Pons (tissue), 1 donor: ENCODE measurements around the gene RPL10A.
A peak's percentile ranks its signal among the peaks of the same experiment; 100 is the strongest.

Source experiments
- DNase-seq: peaks from one replicate; pipeline ENCODE4 v3.0.0-alpha.2; 2016; ENCODE audit warnings: low spot score

RPL10A gene

DNA sequence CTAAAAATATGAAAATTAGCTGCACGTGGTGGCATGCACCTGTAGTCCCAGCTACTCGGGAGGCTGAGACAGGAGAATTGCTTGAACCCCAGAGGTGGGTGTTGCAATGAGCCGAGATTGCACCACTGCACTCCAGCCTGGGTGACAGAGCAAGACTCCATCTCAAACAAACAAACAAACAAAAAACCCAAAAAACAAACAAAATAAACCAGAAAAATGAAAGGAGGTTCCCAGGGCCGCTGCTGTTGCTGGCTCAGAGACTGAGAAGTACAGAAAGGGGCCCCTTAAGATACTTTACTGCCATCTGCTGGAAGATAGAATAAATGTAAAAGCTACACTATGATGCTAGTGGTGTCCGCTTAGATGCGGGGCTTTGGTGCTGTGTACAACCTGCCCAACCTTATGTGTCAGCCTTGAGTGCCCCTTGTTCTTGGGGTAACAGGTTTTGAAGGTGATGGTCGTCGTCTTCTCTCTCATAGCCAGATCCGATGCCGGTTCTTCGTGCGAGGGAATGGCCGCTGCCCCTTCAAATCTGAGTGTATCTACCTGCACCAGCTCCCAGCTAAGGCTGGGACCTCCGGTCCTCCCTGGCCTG lies 18.8 kb upstream of the RPL10A start:
- peak; percentile 87 for DNase-seq

DNA sequence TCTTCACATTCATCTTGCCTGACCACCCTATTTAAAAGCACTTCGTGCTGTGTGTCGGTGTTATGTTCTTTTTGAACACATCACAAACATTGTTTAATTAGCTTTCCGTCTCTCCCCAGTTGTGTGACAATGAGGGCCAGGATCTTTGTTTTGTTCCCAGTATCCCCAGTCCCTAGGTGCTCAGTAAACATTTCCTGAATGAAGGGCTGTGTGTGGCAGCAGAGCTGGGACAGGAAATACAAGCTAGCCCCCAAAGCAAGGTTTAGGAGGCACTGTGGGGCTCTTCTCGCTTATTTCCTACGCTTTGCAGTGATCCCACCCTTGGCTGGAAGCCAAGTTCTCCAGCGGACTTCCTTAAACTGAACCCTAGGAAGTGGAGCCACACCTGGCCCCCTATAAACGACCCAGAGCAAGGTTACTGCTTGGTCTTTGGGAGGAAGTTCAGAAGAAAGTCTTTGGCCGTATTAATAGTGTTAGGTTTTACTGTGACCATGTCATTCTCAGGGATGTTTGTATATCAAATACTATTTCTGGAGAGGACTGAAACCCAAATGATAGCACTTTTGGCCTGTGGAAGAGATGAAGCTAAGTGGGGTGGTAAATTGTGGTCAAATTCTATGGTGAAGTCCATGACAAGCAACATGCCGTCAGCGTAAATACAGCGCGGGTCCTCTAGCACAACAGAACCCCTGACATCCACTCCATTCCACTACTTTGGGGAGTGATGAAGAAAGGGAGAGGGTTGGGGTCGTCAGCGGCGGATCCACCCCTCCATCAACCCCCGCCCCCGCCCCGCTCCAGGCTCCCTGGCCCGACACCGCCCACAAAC lies 16.6 kb upstream of the RPL10A start:
- no peak for DNase-seq

DNA sequence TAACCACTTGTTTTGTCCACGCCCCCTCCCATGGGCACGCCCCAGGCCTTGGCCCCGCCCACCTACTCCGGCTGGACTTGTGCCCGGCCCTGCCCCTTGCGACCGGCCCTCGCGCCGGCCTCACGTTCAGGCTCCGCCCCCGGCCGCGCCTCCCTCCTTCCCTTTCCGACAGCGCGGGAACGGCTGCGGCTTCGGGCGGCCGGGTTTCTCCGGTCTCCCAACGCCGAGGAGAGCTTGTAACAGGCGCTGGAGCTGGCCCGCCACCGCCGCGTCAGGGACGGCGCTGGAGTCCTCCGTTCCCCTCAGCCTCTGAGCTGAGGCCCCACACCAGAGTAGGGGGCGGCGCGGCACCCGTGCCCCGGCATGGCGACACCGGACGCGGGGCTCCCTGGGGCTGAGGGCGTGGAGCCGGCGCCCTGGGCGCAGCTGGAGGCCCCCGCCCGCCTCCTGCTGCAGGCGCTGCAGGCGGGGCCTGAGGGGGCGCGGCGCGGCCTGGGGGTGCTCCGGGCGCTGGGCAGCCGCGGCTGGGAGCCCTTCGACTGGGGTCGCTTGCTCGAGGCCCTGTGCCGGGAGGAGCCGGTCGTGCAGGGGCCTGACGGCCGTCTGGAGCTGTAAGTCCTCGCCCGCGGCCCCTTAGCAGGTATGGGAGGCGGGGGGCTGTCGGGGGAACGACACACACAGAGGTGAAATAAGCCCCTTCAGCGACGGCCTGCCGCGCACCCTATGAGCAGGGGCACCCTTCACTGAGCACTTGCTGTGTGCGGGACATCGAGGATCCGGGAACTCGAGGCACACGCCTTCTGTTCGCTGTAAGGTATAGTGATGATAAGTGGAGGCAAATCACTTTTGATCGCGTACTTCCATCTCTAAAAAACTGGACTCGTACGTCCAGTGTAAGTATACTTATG lies 15.8 kb upstream of the RPL10A start, which contains the start of gene FANCE:
Gene FANCE (plus strand): TSS at position 156 of the 908 bp plus-strand sequence. CDS start 208 bp downstream, at position 364.
- DNase-seq: peak; percentile 87

DNA sequence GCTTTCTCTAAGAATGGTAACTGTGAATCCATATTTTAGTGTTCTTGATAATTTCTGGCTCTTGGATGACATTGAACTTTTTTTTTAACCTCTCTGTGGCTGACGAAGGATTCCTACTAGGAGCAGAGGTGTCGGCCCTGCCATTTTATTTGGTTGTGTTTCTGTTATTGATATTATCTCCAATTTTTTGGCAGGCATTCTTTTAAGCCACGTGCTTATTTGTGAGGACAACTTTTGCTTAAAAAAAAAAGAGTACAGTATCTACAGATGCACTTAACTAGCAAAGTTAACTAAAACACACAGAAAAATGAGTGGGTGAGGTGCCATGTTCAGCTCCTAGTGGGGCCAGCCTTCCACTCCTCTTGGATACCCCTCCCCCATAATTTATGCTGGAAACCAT lies 15.0 kb upstream of the RPL10A start:
- no peak for DNase-seq

DNA sequence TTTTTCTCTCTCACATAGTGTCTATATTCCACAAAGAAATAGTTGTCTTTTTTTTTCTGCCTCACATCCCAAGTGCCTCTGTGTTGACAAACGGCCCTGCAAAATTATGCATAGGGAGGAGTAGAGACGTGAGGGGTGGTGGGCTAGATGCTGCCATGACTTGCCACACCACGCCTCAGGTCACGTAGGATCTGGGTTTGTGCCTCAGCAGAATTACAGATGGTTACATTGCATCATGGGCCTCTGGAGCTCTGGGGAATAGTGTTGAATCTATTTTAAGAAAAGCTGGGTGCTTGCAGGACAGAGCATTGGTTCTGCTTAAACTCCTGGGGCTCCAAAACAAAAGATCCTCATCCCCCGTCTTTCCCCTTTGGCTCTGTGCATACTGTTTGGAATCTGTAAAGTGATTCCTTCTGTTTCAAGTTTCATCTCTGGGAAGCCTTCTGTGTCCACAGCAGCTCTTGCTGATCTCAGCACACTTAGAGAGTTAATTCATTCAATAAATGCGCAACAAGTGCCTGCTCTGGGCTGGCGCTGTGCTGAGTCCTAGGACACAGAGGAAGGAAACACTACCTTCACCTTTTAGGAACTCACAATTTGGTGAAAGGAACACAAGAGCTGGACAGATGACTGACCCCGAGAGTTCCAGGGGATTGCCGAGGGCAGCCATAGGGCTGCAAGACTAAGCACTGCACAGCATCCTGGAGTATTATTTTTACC lies 13.7 kb upstream of the RPL10A start:
- DNase-seq: no peak

DNA sequence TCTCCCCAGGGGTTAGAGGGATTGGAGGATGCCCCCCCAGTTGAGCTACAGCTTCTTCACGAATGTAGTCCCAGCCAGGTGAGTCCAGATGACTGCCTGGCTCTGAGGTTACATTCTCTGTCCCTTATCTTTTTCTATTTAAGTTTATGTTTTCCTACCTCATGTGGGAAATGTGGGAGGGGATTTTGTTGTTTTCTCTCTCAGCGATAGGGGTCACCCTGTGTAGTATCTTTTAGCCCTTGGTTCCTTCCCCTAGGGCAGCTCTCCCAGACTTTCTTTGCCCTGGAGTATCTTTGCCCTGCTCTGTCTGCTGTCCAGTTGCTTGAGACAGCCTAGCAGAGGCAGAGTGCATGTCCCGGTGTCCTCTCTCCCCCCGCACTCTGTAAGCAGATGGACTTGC lies 10.3 kb upstream of the RPL10A start:
- no peak for DNase-seq

DNA sequence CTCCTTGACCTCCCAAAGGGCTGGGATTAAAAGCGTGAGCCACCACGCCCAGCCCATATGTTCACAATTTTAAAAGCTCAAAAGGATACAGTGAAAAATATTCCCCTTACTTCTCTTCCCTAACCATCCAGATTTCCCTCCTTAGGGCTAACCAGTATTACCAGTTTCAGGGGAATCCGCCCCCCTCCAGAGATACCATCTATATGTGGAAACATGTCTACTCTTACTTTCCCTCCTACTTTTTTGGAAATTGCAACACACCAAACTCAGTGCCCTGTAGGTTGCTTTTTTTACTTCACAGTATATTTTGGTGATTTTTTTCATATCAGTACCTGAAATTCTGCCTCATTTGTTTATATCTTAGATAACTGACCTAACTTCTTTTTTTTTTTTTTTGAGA lies 6.9 kb upstream of the RPL10A start:
- no peak for DNase-seq

DNA sequence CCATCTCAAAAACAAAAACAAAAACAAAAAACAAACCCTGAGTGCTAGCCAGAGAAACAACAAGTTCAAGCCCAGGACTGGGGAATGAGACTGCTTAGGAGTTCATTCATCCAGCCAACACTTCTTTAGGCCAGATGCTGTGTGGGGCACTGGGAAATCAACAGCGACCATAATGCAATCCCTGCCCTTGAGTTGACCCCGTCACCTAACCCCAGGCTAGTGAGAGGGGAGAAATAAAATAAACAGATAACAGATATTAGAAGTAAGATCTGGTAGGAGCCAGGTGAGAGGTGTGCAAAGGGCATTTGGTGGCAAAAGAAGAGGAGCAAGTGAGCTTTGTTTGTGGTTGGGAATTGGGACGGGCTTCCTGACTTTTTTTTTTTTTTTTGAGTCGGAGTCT lies 4.9 kb upstream of the RPL10A start:
- DNase-seq: no peak

DNA sequence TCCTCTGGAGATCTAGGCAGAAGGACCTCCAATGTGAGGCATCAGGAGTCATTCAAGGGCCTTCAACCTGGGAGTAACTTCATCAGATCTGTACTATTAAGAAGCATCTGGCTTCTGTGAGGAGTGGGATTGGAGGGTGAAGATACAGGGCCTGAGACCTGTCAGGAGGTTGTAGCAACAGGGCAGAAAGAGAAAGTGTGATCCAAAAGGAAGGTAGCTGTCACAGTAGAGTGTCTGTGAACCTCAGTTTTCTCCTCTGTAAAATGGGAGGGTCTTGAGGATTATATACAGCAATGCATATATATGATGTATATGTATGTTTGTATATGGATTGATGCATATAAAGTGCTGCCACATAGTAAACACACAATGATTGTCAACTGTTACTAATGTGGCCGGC lies 2.6 kb upstream of the RPL10A start:
- no peak for DNase-seq

DNA sequence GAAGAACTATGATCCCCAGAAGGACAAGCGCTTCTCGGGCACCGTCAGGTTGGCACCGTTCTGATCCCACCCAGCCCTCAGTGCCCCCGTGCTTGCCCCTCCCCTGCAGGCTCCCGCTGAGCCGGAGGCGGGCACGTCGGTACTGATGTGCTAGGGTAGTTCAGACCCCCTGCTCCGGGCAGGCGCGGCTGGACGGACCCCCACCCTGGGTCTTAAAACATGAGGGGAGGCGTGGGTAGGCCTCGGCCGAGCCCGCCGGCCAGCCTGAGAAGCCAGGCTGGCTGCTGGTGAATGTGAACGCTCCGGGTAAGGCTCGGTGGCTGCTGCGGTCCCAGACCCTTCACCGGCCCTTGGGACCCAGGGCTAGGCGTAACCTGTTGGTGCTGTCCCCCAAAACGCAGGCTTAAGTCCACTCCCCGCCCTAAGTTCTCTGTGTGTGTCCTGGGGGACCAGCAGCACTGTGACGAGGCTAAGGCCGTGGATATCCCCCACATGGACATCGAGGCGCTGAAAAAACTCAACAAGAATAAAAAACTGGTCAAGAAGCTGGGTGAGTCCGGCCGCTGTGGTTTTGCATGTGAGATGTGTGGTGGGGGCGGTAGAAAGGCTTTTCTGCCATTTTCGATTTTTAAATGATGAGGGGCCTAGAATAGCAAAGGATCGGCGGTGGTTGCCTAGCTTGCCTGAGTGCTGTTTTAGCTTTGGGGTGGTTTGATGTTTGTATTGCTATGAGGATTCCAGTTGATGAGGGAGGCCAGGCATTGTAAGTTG lies 964 bp downstream of the RPL10A start:
- no peak for DNase-seq

DNA sequence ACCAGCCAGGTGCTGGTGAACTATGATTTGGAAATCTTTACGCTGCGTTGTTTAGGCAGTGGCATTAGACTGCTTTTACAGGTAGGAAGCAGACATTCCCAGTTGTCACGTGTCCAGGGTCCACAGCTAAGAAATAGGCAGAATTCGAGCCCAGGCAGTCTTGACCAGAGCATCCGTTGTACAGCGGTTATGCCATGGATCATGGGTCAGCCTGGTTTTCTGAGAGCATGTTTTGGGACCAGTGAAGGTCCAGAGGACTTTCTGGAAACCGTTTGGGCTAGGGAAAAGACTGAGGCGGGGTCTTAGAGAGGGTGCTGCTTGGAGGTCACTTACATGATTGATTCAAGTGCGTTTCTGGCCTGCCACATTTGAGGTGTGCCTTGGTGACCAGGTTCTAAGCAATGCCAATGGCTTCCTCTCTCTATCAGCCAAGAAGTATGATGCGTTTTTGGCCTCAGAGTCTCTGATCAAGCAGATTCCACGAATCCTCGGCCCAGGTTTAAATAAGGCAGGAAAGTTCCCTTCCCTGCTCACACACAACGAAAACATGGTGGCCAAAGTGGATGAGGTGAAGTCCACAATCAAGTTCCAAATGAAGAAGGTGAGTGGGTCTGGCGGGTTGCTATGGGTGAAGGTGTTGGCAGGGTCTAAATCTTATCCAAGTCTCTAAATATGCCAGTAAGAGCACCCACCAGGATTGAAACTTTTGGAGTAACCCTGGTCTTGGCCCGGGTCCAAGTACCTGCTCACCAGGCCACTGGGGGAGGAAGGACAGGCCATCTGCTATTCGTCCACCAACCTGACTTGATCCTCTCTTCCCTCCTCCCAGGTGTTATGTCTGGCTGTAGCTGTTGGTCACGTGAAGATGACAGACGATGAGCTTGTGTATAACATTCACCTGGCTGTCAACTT lies 1.8 kb downstream of the RPL10A start:
- DNase-seq: no peak

DNA sequence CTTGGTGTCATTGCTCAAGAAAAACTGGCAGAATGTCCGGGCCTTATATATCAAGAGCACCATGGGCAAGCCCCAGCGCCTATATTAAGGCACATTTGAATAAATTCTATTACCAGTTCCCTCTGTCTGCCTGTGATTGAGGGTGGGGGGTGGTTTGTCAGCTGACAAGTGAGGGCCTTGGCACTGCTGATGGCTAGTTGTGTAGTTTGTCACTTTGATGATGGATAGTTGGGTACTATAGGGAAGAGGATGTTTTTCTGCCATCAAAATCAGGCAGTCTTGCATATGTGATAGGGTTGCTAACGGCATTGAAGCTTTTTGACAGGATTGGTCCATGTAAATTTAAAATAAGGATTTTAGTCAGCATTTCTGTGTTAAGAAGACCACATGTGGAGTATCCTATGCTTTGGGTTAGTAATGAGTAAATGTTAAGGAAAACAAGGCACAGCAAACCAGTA lies 2.5 kb downstream of the RPL10A start:
- no peak for DNase-seq

DNA sequence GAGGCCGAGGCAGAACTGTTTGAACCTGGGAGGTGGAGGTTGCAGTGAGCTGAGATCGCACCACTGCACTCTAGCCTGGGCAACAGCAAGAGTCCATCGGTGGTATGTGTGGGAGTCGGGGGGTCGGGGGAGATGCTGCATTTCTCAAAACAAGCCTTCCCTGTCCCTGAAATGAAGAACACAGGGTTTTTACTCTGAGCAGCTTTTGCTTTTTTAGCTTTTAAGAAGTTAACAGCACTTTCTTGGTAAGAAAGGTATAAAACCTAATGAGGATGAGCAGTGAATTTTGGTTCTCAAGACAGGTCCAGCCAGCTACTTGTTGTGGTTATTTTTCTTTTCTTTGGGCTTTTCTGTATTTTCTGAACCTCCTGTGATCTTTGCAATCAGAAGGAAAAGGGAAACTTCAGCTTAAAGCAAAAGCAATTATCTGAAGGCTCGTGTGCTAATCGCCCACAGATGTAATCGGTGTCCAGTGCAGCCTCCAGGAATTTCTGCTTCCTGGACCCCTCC lies 3.7 kb downstream of the RPL10A start:
- DNase-seq: no peak

DNA sequence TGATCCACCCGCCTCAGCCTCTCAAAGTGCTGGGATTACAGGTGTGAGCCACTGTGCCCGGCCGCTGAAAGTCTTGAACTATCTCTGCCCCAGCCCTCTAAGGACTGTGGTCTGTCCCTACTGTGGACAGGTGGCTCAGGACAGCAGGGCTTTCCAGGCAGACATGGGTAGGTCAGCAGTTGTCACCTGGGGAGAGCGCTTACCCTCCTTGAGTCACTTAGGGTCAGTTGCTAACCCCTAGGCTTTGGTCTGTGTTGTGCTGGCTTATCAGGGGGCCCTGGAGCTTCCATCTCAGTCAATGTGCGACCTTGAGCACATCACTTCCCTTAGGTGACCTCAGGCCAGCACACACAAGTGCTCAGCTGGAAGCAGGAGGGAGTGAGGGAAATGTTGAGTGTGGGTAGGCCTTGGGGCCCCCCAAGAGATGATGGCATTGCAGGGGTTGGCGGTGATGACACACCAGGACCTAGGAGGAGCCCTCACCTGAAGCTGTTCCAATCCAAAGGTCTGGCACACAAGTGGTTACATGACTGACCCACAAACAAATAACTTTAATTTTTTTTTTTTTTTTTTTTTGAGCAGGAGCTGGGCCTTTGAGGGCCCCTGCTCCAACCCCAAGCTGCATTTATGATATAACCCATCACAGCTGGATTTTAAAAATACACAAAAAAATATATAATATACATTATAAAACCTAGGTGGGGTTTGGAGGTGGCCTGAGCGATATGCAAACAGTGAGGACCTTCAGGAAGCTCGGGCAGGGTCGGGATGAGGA lies 5.1 kb downstream of the RPL10A start:
- no peak for DNase-seq

DNA sequence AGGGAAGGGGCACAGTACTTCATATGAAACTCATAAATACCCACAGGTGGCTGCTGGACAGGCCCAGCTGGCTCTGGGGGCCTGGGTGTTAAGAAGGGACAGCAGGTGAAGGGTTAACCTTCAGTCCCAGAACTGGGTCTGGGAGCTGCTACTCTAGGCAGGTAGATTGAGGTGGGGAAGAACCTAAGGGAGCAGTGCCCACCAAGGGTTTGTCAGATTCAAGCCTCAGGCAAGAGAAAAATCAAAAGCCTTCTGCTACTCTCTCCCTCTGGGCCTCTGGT lies 5.6 kb downstream of the RPL10A start:
- DNase-seq: no peak

DNA sequence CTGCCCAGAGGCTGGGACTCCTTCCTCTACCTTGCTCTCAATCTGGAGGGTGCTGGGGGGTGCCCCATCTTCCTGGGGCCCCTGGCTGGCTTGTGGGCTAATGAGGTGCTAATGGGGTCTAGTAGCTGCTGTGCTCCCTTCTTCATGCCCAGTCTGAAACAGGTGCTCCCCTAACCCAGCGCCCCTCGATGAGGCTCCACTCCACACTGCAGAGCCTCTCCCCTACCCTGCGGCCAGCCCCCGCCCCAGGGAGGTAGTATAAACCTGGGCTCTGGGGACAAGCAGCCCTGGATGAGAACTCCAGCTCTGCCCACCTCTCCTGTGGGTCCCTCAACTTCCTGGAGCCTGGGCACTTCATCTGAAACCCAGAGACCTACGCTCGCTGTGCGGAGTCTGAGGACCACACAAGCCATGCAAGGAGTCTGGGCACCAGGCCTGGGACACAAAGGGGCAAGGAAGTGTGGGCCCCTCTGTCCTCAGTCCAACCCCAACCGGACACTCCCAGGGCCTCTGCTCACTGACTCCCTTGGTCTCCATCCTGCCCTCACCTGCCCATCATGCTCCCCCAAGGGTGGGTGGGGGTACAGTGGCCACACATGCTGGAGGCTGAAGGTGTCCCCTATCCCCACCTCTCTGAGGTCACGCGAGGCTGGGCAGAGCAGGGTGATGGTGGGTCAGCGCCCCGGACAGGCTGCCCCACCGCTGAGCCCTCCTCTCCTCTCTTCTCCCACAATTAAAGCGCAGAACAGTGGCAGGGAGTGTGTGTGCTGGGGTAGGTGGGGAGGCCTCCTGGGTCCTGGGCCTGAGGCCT lies 6.1 kb downstream of the RPL10A start:
- DNase-seq: no peak

DNA sequence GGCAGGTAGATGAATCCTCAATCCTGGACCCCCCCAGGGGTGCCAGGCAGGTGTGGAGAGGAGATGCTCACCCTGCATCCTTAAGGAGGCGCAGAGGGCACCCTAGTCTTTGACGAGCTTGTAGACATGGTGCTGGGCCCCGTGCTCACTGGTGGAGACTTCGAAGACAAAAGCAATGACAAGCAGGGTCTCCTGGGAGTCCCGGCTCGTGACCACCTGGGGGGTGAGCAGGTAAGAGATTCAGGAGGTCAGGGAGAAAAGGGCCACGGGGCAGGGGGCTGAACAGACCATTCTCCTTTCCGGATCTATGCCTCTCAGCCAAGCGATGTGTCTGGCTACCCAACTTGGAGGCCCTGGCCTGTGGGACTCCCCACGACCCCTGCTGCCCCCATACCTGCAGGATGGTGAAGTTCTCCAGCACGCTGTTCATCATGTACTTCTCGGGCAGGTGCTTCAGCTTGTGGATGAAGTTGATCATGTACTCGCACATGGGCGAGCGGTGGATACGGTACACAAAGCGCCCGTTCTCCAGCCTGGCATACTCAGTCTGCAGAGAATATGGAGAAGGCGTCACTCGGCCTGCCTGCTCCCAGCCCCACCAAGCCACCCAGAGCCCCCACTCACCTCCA lies 6.9 kb downstream of the RPL10A start:
- no peak for DNase-seq

DNA sequence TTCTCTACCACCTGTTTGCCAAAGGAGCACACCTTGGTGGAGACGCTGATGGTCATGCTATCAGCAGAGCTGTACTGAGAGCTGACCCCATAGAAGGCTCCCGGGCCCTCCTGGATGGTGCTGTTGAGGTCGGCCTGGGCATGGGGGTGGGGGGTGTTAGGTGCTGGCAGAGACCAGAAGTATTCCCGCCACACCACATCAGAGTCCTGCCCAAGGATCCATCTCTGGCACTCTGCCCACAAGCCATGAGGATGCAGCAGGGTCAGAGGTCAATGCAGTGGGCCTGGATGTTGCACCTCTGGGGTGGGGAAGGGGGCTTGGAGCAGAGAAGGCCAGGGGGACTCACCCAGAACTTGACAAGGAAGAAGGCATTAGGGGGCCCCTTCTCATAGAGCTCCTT lies 7.4 kb downstream of the RPL10A start:
- DNase-seq: no peak
